GM12878 (cell line): Measurements from ENCODE around the gene SELENBP1. TPM values are rescaled to one million over a fixed set of nuclear protein-coding genes. Genes with fewer than 3 reads are reported as not detected.

Experiments
- CBX3 ChIP-seq: fragments of 200-600 bp; sonication (generic); IDR thresholded peaks from 2 replicates; pipeline ENCODE4 v1.6.1; 2016; ENCODE audit warnings: low read depth, borderline replicate concordance
- EZH2 ChIP-seq: IDR thresholded peaks from 2 replicates; pipeline ENCODE4 v1.6.1; 2012; ENCODE audit warnings: low read depth, mild to moderate bottlenecking, control low read depth, inconsistent platforms, low read length, borderline replicate concordance; ENCODE audit not compliant: control insufficient read depth
- NFXL1 ChIP-seq: fragments of 450-650 bp; IDR thresholded peaks from 2 replicates; pipeline ENCODE4 v1.6.1; 2017; ENCODE audit warnings: antibody characterized with exemption, mild to moderate bottlenecking, borderline replicate concordance
- TBL1XR1 ChIP-seq: IDR thresholded peaks from 2 replicates; pipeline ENCODE4 v1.6.1; 2012; ENCODE audit warnings: low read depth, low read length, improper control_type of control experiment
- WRNIP1 ChIP-seq: IDR thresholded peaks from 2 replicates; pipeline ENCODE4 v1.6.1; 2011; ENCODE audit warnings: low read depth, low read length, improper control_type of control experiment, borderline replicate concordance
- ZNF207 ChIP-seq: fragments of 450-650 bp; IDR thresholded peaks from 2 replicates; pipeline ENCODE4 v1.6.1; 2014; ENCODE audit warnings: antibody characterized with exemption, mild to moderate bottlenecking, borderline replicate concordance
- polyA plus RNA-seq, 11 experiments: library from polyadenylated mRNA; depleted of rRNA in 4 of 11; unstranded in 6 of 11; stranded (reverse) in 5 of 11; fragments of >200 nt; fragmentation: Nextera tagmentation in 4 of 11; fragmentation: Illumina TruSeq in 1 of 11; extraction: Ambion mirVana in 4 of 11; extraction: Trizol in 1 of 11; gene quantifications; 1 replicate in 1 of 11; 2 replicates in 10 of 11; pipeline versions ENCODE4 v1.2.1 to v1.2.3, GENCODE V29; 2011 to 2016; ENCODE audit warnings: inconsistent platforms in 2 of 11, missing spikeins in 2 of 11, low read depth in 1 of 11
- total RNA-seq, 4 experiments: library from RNA; depleted of rRNA in 3 of 4; stranded (reverse); fragments of >200 nt in 3 of 4; fragmentation: Illumina TruSeq in 1 of 4; extraction: Trizol in 1 of 4; gene quantifications; 2 replicates each; pipeline versions ENCODE4 v1.2.1 to v1.2.3, GENCODE V29; 2013 to 2021
- TF ChIP-seq, protein P1 (sequence below): IDR thresholded peaks from 2 replicates; pipeline ENCODE4 v1.6.1; 2012; ENCODE audit warnings: low read depth, low read length, improper control_type of control experiment
- TF ChIP-seq, protein P2 (sequence below): fragments of 450-650 bp; IDR thresholded peaks from 2 replicates; pipeline ENCODE4 v1.6.1; 2016; ENCODE audit warnings: mild to moderate bottlenecking
- TF ChIP-seq, protein P3 (sequence below), 3 experiments: IDR thresholded peaks in 2 of 3; conservative IDR thresholded peaks in 1 of 3; 2 replicates each; pipeline ENCODE4 v1.5.1; 2011; ENCODE audit warnings: low read depth in 3 of 3, low read length in 3 of 3, mild to moderate bottlenecking in 3 of 3, control low read depth in 2 of 3, moderate library complexity in 2 of 3, inconsistent platforms in 1 of 3, mixed read lengths in 1 of 3; ENCODE audit not compliant: control insufficient read depth in 2 of 3, insufficient read depth in 1 of 3; ENCODE audit errors: extremely low read depth in 1 of 3
- TF ChIP-seq, protein P4 (sequence below): fragments of 450-650 bp; IDR thresholded peaks from 2 replicates; pipeline ENCODE4 v1.6.1; 2016; ENCODE audit warnings: mild to moderate bottlenecking, moderate library complexity, borderline replicate concordance
- TF ChIP-seq, protein P5 (sequence below): IDR thresholded peaks from 2 replicates; pipeline ENCODE4 v1.6.1; 2011; ENCODE audit warnings: mild to moderate bottlenecking, low read depth, low read length, moderate library complexity; ENCODE audit not compliant: insufficient replicate concordance
- TF ChIP-seq, protein P6 (sequence below): fragments of 450-650 bp; formaldehyde crosslinking; IDR thresholded peaks from 2 replicates; pipeline ENCODE4 v1.5.0; 2022; ENCODE audit warnings: mild to moderate bottlenecking, missing genetic modification characterization

The SELENBP1 gene
- total and polyA plus RNA-seq, 10 of the 15 experiments (the other 5 are each of a cell fraction or from before 2014, with no cell fraction given): 0.41 TPM; not detected in 9

DNA sequence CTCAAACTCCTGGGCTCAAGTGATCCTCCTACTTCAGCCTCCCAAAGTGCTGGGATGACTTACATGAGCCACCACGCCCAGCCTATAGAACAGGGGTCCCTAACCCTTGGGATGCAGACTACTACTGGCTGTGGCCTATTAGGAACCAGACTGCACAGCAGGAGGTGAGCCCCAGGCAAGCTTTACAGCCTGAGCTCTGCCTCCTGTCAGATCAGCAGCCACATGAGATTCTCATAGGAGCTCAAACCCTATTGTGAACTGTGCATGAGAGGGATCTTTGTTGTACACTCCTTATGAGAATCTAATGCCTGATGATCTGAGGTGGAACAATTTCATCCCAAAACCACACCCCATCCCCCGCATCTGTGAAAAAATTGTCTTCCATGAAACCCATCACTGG, 13.5 kb upstream of the SELENBP1 start (continued):
- TF ChIP-seq WRNIP1: no peak
- TF ChIP-seq, protein P1, sequence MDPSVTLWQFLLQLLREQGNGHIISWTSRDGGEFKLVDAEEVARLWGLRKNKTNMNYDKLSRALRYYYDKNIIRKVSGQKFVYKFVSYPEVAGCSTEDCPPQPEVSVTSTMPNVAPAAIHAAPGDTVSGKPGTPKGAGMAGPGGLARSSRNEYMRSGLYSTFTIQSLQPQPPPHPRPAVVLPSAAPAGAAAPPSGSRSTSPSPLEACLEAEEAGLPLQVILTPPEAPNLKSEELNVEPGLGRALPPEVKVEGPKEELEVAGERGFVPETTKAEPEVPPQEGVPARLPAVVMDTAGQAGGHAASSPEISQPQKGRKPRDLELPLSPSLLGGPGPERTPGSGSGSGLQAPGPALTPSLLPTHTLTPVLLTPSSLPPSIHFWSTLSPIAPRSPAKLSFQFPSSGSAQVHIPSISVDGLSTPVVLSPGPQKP: no peak
- TF ChIP-seq, protein P2, sequence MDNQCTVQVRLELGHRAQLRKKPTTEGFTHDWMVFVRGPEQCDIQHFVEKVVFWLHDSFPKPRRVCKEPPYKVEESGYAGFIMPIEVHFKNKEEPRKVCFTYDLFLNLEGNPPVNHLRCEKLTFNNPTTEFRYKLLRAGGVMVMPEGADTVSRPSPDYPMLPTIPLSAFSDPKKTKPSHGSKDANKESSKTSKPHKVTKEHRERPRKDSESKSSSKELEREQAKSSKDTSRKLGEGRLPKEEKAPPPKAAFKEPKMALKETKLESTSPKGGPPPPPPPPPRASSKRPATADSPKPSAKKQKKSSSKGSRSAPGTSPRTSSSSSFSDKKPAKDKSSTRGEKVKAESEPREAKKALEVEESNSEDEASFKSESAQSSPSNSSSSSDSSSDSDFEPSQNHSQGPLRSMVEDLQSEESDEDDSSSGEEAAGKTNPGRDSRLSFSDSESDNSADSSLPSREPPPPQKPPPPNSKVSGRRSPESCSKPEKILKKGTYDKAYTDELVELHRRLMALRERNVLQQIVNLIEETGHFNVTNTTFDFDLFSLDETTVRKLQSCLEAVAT: no peak
- no peak for TF ChIP-seq CBX3
- no peak for TF ChIP-seq TBL1XR1
- TF ChIP-seq, protein P3, sequence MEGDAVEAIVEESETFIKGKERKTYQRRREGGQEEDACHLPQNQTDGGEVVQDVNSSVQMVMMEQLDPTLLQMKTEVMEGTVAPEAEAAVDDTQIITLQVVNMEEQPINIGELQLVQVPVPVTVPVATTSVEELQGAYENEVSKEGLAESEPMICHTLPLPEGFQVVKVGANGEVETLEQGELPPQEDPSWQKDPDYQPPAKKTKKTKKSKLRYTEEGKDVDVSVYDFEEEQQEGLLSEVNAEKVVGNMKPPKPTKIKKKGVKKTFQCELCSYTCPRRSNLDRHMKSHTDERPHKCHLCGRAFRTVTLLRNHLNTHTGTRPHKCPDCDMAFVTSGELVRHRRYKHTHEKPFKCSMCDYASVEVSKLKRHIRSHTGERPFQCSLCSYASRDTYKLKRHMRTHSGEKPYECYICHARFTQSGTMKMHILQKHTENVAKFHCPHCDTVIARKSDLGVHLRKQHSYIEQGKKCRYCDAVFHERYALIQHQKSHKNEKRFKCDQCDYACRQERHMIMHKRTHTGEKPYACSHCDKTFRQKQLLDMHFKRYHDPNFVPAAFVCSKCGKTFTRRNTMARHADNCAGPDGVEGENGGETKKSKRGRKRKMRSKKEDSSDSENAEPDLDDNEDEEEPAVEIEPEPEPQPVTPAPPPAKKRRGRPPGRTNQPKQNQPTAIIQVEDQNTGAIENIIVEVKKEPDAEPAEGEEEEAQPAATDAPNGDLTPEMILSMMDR (IDR thresholded peaks at IDR 0.05 in 2 of 3, conservative IDR thresholded peaks at IDR 0.05 in 1 of 3; ENCODE audit: control insufficient read depth in 2 of 3, extremely low read depth in 1 of 3, insufficient read depth in 1 of 3, low read depth in 3 of 3, low read length in 3 of 3): no peak
- TF ChIP-seq EZH2: no peak
- no peak for TF ChIP-seq NFXL1
- TF ChIP-seq, protein P4, sequence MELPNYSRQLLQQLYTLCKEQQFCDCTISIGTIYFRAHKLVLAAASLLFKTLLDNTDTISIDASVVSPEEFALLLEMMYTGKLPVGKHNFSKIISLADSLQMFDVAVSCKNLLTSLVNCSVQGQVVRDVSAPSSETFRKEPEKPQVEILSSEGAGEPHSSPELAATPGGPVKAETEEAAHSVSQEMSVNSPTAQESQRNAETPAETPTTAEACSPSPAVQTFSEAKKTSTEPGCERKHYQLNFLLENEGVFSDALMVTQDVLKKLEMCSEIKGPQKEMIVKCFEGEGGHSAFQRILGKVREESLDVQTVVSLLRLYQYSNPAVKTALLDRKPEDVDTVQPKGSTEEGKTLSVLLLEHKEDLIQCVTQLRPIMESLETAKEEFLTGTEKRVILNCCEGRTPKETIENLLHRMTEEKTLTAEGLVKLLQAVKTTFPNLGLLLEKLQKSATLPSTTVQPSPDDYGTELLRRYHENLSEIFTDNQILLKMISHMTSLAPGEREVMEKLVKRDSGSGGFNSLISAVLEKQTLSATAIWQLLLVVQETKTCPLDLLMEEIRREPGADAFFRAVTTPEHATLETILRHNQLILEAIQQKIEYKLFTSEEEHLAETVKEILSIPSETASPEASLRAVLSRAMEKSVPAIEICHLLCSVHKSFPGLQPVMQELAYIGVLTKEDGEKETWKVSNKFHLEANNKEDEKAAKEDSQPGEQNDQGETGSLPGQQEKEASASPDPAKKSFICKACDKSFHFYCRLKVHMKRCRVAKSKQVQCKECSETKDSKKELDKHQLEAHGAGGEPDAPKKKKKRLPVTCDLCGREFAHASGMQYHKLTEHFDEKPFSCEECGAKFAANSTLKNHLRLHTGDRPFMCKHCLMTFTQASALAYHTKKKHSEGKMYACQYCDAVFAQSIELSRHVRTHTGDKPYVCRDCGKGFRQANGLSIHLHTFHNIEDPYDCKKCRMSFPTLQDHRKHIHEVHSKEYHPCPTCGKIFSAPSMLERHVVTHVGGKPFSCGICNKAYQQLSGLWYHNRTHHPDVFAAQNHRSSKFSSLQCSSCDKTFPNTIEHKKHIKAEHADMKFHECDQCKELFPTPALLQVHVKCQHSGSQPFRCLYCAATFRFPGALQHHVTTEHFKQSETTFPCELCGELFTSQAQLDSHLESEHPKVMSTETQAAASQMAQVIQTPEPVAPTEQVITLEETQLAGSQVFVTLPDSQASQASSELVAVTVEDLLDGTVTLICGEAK: no peak
- TF ChIP-seq ZNF207: no peak
- TF ChIP-seq, protein P5, sequence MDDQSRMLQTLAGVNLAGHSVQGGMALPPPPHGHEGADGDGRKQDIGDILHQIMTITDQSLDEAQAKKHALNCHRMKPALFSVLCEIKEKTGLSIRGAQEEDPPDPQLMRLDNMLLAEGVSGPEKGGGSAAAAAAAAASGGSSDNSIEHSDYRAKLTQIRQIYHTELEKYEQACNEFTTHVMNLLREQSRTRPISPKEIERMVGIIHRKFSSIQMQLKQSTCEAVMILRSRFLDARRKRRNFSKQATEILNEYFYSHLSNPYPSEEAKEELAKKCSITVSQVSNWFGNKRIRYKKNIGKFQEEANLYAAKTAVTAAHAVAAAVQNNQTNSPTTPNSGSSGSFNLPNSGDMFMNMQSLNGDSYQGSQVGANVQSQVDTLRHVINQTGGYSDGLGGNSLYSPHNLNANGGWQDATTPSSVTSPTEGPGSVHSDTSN: no peak
- TF ChIP-seq, protein P6, sequence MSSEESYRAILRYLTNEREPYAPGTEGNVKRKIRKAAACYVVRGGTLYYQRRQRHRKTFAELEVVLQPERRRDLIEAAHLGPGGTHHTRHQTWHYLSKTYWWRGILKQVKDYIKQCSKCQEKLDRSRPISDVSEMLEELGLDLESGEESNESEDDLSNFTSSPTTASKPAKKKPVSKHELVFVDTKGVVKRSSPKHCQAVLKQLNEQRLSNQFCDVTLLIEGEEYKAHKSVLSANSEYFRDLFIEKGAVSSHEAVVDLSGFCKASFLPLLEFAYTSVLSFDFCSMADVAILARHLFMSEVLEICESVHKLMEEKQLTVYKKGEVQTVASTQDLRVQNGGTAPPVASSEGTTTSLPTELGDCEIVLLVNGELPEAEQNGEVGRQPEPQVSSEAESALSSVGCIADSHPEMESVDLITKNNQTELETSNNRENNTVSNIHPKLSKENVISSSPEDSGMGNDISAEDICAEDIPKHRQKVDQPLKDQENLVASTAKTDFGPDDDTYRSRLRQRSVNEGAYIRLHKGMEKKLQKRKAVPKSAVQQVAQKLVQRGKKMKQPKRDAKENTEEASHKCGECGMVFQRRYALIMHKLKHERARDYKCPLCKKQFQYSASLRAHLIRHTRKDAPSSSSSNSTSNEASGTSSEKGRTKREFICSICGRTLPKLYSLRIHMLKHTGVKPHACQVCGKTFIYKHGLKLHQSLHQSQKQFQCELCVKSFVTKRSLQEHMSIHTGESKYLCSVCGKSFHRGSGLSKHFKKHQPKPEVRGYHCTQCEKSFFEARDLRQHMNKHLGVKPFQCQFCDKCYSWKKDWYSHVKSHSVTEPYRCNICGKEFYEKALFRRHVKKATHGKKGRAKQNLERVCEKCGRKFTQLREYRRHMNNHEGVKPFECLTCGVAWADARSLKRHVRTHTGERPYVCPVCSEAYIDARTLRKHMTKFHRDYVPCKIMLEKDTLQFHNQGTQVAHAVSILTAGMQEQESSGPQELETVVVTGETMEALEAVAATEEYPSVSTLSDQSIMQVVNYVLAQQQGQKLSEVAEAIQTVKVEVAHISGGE: no peak
